Iris pigment epithelial cell (primary cell): ENCODE results near the gene SERINC3.
A peak's percentile ranks its signal among the peaks of the same experiment; 100 is the strongest.
"Not testable (repeated sequence)": the region's sequence is repeated elsewhere in the genome, so short reads cannot be mapped to it uniquely, and the experiment has no call there.

ENCODE experiments used
- DNase-seq: peaks from one replicate; pipeline ENCODE4 v3.0.0-alpha.2; 2011; ENCODE audit warnings: low read depth

SERINC3 gene

DNA sequence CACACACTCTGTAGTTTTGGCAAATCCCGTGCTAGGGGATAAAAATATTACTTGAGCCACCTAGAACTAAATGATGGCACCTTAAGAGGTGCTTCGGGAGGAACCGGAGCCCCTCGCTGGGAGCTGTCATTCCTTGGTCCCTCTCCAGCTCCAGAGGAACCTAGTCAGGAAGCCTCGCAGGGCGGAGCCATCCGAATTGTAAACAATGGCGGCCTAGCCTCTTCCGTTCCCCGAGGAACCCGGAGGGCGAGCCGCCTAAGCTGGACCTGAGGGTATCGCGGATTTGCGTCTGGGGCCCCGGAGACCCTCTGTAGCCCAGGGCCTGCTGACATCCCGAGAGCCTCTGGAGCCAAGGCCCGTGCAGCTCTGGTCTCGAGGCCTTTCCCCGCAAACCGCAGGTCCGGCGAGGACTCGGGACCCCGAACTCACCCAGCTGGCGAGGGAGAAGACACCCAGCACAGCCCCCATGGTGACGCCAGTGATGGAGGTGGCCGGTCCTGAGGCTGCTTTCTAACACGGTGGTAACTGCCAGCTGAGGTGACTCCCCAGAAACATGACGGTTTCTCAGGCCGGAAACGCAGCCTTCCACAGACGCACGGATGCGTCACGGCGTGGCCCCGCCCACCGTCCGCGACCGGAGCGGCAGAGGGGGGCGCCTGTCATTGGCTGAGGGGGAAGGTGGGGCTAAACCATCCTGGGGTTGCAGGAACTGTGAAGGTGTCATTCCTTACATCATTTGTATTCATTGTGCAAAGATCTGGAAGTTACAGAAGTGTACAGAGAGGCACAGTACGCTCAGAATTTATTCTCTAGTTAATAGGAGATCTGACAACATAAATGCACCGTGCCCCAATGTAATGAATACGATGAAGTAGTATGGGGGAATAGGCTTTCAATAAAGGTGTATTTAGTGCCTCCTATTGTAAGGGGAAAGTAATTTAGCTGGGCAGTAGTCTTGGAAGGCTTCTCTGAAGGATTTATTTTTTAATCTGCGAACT, at the start of gene SERINC3:
Gene SERINC3, minus strand, starts transcription at position 587 of the 998 bp plus-strand sequence. Its CDS starts 119 bp downstream, at position 468.
- peak; percentile 97 for DNase-seq

GRCh38 chr20:44571362-44571988, 49.6 kb upstream of the SERINC3 start:
- no peak for DNase-seq

GRCh38 chr20:44570367-44570766, 48.5 kb upstream of the SERINC3 start:
- no peak for DNase-seq

GRCh38 chr20:44566811-44567210, 44.9 kb upstream of the SERINC3 start:
- no peak for DNase-seq

- DNase-seq, result no peak
Observed at GRCh38 chr20:44566018-44566417, 44.1 kb upstream of the SERINC3 start.

DNA sequence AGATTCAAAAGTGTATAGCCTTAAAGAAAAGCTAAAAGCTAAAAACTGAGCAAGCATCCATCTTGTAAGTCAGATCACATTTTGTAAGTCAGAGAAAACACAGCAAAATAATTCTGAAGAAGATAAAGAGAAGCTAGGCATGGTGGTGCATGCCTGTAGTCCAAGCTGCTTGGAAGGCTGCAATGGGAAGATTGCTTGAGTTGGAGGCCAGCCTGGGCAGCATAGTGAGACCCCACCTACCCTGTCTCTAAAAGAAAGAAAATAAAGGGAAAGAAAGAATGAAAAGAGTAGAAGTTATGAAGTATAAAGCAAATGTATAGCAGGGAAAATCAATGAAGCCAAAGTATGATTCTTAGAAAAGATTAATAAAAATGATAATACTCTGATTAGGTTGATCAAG, 40.0 kb upstream of the SERINC3 start:
- no peak for DNase-seq

DNA sequence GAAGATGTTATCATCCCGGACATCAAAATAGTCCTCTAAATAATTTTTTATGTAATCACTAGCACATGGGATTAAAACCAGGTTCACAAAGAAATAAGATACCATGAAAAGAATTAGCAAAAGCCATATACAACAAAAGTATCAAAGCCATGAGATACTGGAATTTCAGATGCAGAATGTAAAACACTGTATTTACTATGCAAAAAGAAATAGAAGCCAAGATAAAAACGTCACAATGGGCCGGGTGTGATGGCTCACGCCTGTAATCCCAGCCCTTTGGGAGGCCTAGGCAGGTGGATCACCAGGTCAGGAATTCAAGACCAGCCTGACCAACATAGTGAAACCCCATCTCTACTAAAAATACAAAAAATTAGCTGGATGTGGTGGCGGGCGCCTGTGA, 38.9 kb upstream of the SERINC3 start:
- not testable (repeated sequence) for DNase-seq

DNA sequence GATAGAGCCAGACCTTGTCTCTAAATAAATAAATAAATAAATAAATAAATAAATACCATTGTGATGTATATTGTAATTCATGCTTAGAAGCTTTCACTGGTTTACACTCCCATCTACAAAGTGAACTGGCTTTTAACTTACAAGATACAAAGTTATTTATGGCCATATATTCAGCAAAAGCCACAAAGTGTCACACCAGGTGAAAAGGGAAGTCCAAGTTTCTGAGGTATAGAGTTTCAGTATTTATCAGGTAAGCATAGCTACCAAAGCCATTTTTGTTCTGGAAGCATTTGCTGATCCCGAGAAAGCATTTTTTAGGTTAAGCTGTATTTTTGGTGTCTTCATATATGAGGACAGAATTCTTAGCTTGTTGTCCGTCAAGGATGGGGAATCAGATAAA, 38.4 kb upstream of the SERINC3 start:
- no peak for DNase-seq

GRCh38 chr20:44559302-44559701, 37.4 kb upstream of the SERINC3 start:
- DNase-seq, result no peak

- DNase-seq, result peak; percentile 95
Observed at GRCh38 chr20:44552950-44553908, 31.4 kb upstream of the SERINC3 start.

DNA sequence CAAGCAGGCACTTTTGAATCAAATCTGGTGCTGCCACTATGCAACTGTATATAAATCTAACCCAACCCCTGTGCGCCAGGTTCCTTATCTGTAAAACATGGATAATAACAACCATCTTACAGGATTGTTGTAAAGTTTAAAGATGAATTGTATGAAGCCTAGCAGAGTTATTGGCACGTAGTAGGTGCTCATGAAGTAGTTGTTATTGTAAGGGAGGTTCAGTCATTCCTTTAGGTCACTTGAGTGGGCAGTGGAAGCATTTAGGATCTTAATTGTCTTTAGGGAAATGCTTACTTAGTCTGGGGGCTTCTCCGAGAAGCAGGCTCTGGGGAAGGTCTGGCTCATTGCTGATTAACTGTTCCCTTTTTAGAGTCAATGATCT, 30.7 kb upstream of the SERINC3 start:
- DNase-seq, result no peak

DNA sequence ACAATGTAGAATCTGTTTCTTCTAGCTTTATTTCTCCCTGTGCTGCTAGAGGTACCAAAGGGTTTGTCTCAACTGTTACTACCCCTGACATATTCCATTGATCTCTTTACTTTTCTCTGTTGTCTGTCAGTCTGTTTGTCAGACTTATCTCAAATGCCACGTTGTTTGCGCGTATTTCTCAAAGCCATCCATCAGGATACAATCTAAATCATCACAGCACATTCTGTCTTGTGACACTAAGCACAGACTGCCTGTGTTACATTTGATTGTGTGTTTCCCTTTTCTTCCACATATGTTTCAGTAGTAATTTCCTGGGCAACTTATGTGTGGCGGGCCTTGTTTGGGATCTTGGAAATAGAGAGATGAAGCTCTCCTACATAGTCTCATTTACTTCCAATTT, 30.2 kb upstream of the SERINC3 start:
- DNase-seq, result no peak

- no peak for DNase-seq
Observed at GRCh38 chr20:44549123-44549522, 27.3 kb upstream of the SERINC3 start.

GRCh38 chr20:44547419-44547818, 25.5 kb upstream of the SERINC3 start:
- no peak for DNase-seq

DNA sequence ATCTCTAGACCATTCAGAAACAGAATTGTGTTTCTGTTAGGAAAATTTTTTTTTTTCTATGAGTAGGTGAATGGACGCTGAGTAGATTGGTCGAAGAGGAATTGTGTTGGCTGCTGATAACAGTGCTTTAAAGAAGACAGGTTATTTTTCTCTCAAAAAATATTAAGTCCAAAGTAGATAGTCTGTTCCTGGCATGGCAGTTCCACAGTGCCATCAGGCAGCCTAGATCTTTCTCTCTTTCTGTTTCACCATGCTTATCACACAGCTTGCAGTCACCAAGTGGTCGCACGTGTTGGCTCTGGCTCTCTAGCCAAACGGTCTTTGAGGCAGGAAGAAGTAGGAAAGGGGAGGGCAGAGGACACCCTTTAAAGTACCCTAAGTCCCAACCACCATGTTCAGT, 22.4 kb upstream of the SERINC3 start:
- DNase-seq, result no peak

DNA sequence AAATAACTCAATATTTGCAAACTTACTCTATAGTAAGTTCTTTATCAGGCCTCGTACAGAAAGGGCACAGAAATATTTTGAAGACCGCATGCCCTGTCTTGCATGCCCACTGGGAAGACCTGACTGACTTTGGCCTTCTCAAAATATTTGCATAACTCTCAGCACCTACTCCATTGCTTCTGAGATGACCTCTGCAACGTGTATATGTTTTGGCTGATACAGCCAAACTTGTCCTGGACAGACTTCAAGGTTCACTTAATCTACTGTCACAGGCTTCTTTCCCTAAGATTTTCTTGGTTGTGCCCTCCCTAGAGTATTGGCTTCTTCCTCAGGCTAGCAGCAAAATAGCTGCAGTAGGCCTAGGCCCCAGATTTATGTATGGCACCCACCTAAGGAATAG, 21.5 kb upstream of the SERINC3 start:
- no peak for DNase-seq

GRCh38 chr20:44542890-44543289, 21.0 kb upstream of the SERINC3 start:
- no peak for DNase-seq

GRCh38 chr20:44541992-44542391, 20.1 kb upstream of the SERINC3 start:
- peak; percentile 72 for DNase-seq

DNA sequence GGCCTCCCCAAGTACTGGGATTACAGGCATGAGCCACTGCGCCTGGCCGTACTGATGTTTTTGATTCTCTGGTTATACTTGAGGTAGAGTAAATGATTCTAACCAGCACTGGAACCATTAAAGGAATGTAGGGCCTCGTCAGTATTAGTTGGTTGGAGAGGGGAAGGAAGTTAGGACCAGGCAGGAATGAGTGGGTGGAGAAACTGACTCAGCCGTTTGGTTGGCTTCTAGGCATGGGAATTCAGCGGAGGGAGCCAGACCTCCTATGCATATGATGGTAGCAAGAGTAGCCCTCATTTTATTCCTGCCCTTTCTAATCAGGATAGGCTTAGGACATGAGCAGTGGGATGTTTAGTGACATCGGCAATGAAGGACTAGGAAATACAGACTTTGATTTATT, 19.0 kb upstream of the SERINC3 start:
- peak; percentile 83 for DNase-seq

GRCh38 chr20:44537993-44538392, 16.1 kb upstream of the SERINC3 start:
- no peak for DNase-seq

DNA sequence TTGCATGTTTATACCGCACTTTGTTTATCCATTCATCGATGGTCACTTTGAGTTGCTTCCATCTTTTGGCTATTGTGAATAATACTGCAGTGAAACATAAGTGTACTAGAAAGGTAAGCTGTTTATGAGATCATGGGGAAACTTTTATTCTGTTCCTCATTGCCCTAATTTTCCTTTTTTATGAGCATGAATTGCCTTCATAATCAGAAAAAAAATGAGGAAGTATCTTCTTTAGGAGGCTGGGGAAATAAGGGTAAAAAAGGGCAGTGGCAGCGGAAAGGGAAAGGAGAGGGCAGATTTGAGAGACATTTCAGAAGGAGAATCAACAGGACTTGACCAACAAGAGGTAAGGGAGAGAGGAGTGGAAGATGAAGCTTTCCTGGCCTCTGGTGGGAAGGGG, 14.3 kb upstream of the SERINC3 start:
- DNase-seq, result no peak

- DNase-seq, result no peak
Observed at GRCh38 chr20:44533928-44534327, 12.1 kb upstream of the SERINC3 start.
